Activated CD8-positive, alpha-beta memory T cell treated with anti-CD3 and anti-CD28 coated beads for 4 hours (primary cell): Measurements from ENCODE around the gene MACROD2.
"Not testable (repeated sequence)": the region's sequence is repeated elsewhere in the genome, so short reads cannot be mapped to it uniquely, and the experiment has no call there.

Source experiments
- DNase-seq, 2 donors: peaks; one replicate each; pipeline ENCODE4 v3.0.0-alpha.2; 2020; ENCODE audit warnings: low read depth in 2 of 2

The MACROD2 gene

GRCh38 chr20:14914633-14915032 is 919.3 kb downstream of the MACROD2 start:
- DNase-seq = no peak

GRCh38 chr20:14915356-14915755 is 920.0 kb downstream of the MACROD2 start:
- DNase-seq = no peak

- no peak for DNase-seq
These were observed 921.1 kb downstream of the MACROD2 start for GRCh38 chr20:14916360-14916920.

GRCh38 chr20:14918281-14918680 is 923.0 kb downstream of the MACROD2 start:
- no peak for DNase-seq

GRCh38 chr20:14918976-14919375 is 923.7 kb downstream of the MACROD2 start:
- no peak for DNase-seq

GRCh38 chr20:14919501-14920081 is 924.3 kb downstream of the MACROD2 start:
- no peak for DNase-seq

GRCh38 chr20:14921513-14921912 is 926.2 kb downstream of the MACROD2 start:
- DNase-seq = no peak

- no peak for DNase-seq
These were observed 927.4 kb downstream of the MACROD2 start for GRCh38 chr20:14922503-14923267.

- DNase-seq = no peak
These were observed 929.1 kb downstream of the MACROD2 start for GRCh38 chr20:14924433-14924832.

GRCh38 chr20:14925300-14925699 is 930.0 kb downstream of the MACROD2 start:
- no peak for DNase-seq

- not testable (repeated sequence) for DNase-seq
These were observed 931.1 kb downstream of the MACROD2 start for GRCh38 chr20:14926436-14926835.

- no peak for DNase-seq
These were observed 932.8 kb downstream of the MACROD2 start for GRCh38 chr20:14928083-14928482.

- DNase-seq = no peak
These were observed 934.1 kb downstream of the MACROD2 start for GRCh38 chr20:14929388-14929787.

GRCh38 chr20:14932040-14932439 is 936.7 kb downstream of the MACROD2 start:
- DNase-seq = no peak

- no peak for DNase-seq
These were observed 940.0 kb downstream of the MACROD2 start for GRCh38 chr20:14935285-14935684.

- no peak for DNase-seq
These were observed 941.7 kb downstream of the MACROD2 start for GRCh38 chr20:14937021-14937420.

- no peak for DNase-seq
These were observed 942.5 kb downstream of the MACROD2 start for GRCh38 chr20:14937846-14938245.

GRCh38 chr20:14947536-14947935 is 952.2 kb downstream of the MACROD2 start:
- DNase-seq = no peak

GRCh38 chr20:14947946-14948345 is 952.6 kb downstream of the MACROD2 start:
- DNase-seq = no peak

- DNase-seq = no peak
These were observed 953.1 kb downstream of the MACROD2 start for GRCh38 chr20:14948416-14948815.

- no peak for DNase-seq
These were observed 955.3 kb downstream of the MACROD2 start for GRCh38 chr20:14950633-14951032.

GRCh38 chr20:14951105-14951504 is 955.8 kb downstream of the MACROD2 start:
- no peak for DNase-seq

GRCh38 chr20:14951707-14952418 is 956.5 kb downstream of the MACROD2 start:
- DNase-seq = no peak
